Kasumi-1 (cell line): ENCODE results near the gene ACP2.
"Not testable (repeated sequence)": the region's sequence is repeated elsewhere in the genome, so short reads cannot be mapped to it uniquely, and the experiment has no call there.

ENCODE experiments used
- DNase-seq, 2 experiments: peaks; one replicate each; lab custom pipeline; 2025; lab: John Stamatoyannopoulos, UW

ACP2 gene

DNA sequence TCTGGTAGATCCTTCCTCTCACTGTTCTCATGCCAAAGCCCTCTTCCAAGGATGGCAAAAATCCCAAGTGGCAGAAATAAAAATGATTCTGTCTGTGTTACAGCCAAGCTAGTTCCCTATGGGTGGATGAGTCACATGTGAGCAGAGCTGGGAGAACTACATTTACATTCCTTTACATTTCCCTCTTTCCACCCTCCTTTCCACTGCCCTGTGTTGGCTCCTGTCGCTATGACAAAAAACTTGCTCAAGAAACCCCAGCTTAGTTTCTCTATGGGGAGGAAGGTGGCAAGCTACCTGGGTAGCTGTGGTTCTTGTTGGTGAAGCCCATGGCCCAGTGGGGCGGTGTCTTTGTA lies 44.0 kb downstream of the ACP2 start:
- DNase-seq = no peak

DNA sequence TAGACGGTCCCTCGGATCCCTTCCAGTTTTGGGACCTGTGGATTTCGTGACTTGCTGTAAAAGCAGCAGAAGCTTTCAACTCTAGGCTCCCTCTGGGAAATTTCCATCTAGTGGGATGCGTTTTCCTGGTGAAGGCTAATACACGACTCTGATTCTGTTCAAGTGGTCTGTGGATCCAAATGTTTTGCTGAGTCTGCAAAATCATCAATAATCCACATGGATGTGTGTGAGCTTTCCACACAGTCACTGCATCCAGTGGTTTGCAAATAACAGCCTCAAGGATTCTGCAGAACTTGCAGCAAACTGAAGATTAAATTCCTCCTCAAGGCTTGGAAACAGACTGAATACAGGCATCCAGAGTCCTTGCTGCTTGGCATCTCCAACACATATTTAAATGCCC lies 46.0 kb downstream of the ACP2 start:
- DNase-seq = no peak

DNA sequence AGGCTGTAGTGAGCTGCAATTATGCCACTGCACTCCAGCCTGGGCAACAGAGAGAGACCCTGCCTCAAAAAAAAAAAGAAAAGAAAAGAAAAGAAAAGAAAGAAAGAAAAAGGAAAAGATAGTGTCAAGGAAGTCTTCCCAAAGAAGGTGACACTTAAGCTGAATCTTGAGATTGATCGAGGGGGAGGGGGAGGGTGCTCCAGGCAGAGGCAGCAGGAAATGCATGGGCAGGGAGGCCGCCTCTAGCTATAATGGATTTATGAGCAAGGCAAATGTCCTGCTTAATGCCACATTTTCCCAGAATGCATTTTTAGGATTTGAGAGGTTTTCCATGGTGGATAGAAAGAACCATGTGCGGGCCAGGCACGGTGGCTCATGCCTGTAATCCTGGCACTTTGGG lies 47.6 kb downstream of the ACP2 start:
- DNase-seq = no peak

DNA sequence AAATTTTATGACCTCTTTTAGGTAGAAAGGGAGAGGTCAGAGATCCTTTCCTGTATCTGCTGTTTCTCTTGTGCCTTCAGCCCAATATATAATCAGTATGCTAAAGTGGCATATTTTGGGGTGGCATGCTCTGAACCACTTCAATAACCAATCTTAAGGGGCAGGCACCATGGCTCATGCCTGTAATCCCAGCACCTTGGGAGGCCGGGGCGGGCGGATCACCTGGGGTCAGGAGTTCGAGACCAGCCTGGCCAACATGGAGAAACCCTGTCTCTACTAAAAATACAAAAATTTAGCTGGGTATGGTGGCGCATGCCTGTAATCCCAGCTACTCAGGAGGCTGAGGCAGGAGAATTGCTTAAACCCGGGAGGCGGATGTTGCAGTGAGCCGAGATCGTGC lies 50.5 kb downstream of the ACP2 start:
- not testable (repeated sequence) for DNase-seq

DNA sequence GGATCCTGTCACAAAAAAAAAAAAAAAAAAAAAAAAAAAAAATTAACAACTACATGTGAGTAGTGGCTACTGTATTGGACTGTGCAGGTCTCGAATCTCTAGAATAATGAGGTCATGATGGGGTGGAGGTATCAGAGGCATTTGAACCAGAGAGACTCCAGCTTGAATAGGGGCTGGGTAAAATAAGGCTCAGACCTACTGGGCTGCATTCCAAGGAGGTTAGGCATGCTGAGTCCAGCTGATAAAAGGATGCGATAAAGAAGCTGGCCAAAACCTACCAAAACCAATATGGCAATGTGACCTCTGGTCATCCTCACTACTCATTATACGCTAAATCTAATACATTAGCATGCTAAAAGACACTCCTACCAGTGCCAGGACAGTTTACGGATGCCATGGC lies 56.5 kb downstream of the ACP2 start:
- no peak for DNase-seq

DNA sequence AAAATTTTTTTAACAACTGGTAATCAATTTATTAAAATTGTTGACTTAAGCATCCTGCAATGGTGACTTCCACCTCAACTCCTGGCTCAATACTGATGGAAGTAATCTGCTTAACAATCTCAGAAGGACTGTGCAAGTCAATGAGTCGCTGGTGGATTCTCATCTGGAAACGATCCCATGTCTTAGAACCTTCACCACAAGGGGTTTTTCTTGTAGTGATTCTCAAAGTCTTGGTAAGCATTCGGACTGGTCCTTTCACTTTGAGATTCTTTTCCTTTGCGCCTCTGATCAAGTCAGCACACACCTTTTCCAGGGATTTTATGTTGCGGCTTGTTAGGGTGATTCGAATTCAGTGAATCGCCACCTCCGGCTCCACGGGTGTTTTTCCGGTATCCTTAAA lies 57.5 kb downstream of the ACP2 start:
- not testable (repeated sequence) for DNase-seq
